GM23338 (cell line): Measurements from ENCODE around the gene SLC9A3. TPM values are rescaled to one million over a fixed set of nuclear protein-coding genes. Genes with fewer than 3 reads are reported as not detected.

Source experiments
- ATAC-seq: fragments of 200-7000 bp; cut with Tn5 transposase; 3 replicates; pipeline ENCODE4 v1.9.1; 2020
- DNase-seq: peaks from one replicate; pipeline ENCODE4 v3.0.0-alpha.2; 2015; ENCODE audit warnings: low spot score
- H2AFZ ChIP-seq: fragments of 200-600 bp; sonication (generic); 2 replicates; pipeline ENCODE4 v1.8.0; 2016; ENCODE audit warnings: antibody characterized with exemption, mild to moderate bottlenecking, moderate library complexity
- H3F3A ChIP-seq: fragments of 200-600 bp; sonication (generic); replicated peaks from 2 replicates; pipeline ENCODE4 v1.8.0; 2017; ENCODE audit warnings: antibody characterized with exemption, mixed run types, low read depth
- H3K27ac ChIP-seq: fragments of 200-600 bp; sonication (generic); 2 replicates; pipeline ENCODE4 v1.6.1; 2016; ENCODE audit warnings: low read depth
- H3K27me3 ChIP-seq: fragments of 200-600 bp; sonication (generic); 2 replicates; pipeline ENCODE4 v1.8.0; 2016; ENCODE audit warnings: mild to moderate bottlenecking, mixed run types, moderate library complexity; ENCODE audit not compliant: insufficient read depth
- H3K36me3 ChIP-seq: fragments of 200-600 bp; sonication (generic); 2 replicates; pipeline ENCODE4 v1.8.0; 2016; ENCODE audit warnings: mild to moderate bottlenecking; ENCODE audit not compliant: insufficient read depth
- H3K4me1 ChIP-seq: fragments of 200-600 bp; sonication (generic); 2 replicates; pipeline ENCODE4 v1.8.0; 2016; ENCODE audit warnings: mild to moderate bottlenecking, moderate library complexity; ENCODE audit not compliant: insufficient read depth
- H3K4me2 ChIP-seq: fragments of 200-600 bp; sonication (generic); 2 replicates; pipeline ENCODE4 v1.7.1; 2017; ENCODE audit warnings: mixed run types
- H3K4me3 ChIP-seq: fragments of 200-600 bp; sonication (generic); 2 replicates; pipeline ENCODE4 v1.6.1; 2016; ENCODE audit warnings: mixed run types
- H3K79me2 ChIP-seq: fragments of 200-600 bp; sonication (generic); replicated peaks from 2 replicates; pipeline ENCODE4 v1.8.0; 2017; ENCODE audit warnings: mild to moderate bottlenecking; ENCODE audit not compliant: insufficient read depth
- H3K9me2 ChIP-seq: fragments of 200-600 bp; sonication (generic); 2 replicates; pipeline ENCODE4 v1.8.0; 2017; ENCODE audit not compliant: insufficient read depth
- H4K20me1 ChIP-seq: fragments of 200-600 bp; sonication (generic); replicated peaks from 2 replicates; pipeline ENCODE4 v1.8.0; 2017; ENCODE audit warnings: mild to moderate bottlenecking; ENCODE audit not compliant: insufficient read depth
- H3K27ac Mint-ChIP-seq: 2 replicates; pipeline ENCODE4 v1.8.0; 2020; ENCODE audit warnings: inconsistent platforms, mild to moderate bottlenecking, moderate library complexity, mixed read lengths
- H3K27me3 Mint-ChIP-seq: 3 replicates; pipeline ENCODE4 v1.8.0; 2022; ENCODE audit warnings: low read depth, mild to moderate bottlenecking, moderate library complexity, mixed read lengths, inconsistent platforms; ENCODE audit not compliant: insufficient read depth, poor library complexity
- H3K36me3 Mint-ChIP-seq: 3 replicates; pipeline ENCODE4 v1.8.0; 2021; ENCODE audit warnings: low read depth, mild to moderate bottlenecking, inconsistent platforms, moderate library complexity, mixed read lengths
- H3K4me1 Mint-ChIP-seq: 3 replicates; pipeline ENCODE4 v1.8.0; 2020; ENCODE audit warnings: mild to moderate bottlenecking, inconsistent platforms, mixed read lengths
- H3K4me3 Mint-ChIP-seq: 3 replicates; pipeline ENCODE4 v1.8.0; 2021; ENCODE audit warnings: moderate library complexity, mild to moderate bottlenecking, inconsistent platforms, mixed read lengths
- H3K9me3 Mint-ChIP-seq: 3 replicates; pipeline ENCODE4 v1.8.0; 2020; ENCODE audit warnings: moderate library complexity, mild to moderate bottlenecking, inconsistent platforms, mixed read lengths
- CREB1 ChIP-seq: fragments of 250-450 bp; sonication (Bioruptor Pico); IDR thresholded peaks from 2 replicates; pipeline ENCODE4 v1.5.0; 2020; ENCODE audit warnings: low read depth, mild to moderate bottlenecking, moderate library complexity
- EZH2 ChIP-seq: fragments of 200-600 bp; sonication (generic); IDR thresholded peaks from one replicate; pipeline ENCODE4 v1.8.0; 2017; ENCODE audit warnings: antibody characterized with exemption, mild to moderate bottlenecking, low read depth; ENCODE audit not compliant: unreplicated experiment
- EZH2phosphoT487 ChIP-seq: fragments of 200-600 bp; sonication (generic); IDR thresholded peaks from one replicate; pipeline ENCODE4 v1.8.1; 2018; ENCODE audit warnings: antibody characterized with exemption; ENCODE audit not compliant: unreplicated experiment
- JUNB ChIP-seq: IDR thresholded peaks from one replicate; pipeline ENCODE4 v1.6.1; 2016; ENCODE audit warnings: antibody characterized with exemption; ENCODE audit not compliant: unreplicated experiment
- NANOG ChIP-seq: IDR thresholded peaks from 2 replicates; pipeline ENCODE4 v1.6.1; 2016; ENCODE audit warnings: antibody characterized with exemption, borderline replicate concordance
- POLR2AphosphoS5 ChIP-seq: IDR thresholded peaks from 2 replicates; pipeline ENCODE4 v1.6.1; 2016; ENCODE audit warnings: antibody characterized with exemption, low read depth
- STAT1 ChIP-seq: IDR thresholded peaks from one replicate; pipeline ENCODE4 v1.6.1; 2016; ENCODE audit warnings: antibody characterized with exemption; ENCODE audit not compliant: unreplicated experiment
- ZNF114 ChIP-seq: fragments of 250-450 bp; sonication (Bioruptor Pico); IDR thresholded peaks from 2 replicates; pipeline ENCODE4 v1.5.0; 2020; ENCODE audit warnings: mild to moderate bottlenecking, moderate library complexity
- ZNF331 ChIP-seq: fragments of 250-450 bp; sonication (Bioruptor Pico); IDR thresholded peaks from 2 replicates; pipeline ENCODE4 v1.5.0; 2020; ENCODE audit warnings: low read depth, mild to moderate bottlenecking, moderate library complexity
- ZNF462 ChIP-seq: fragments of 250-450 bp; sonication (Bioruptor Pico); IDR thresholded peaks from 2 replicates; pipeline ENCODE4 v1.5.0; 2020; ENCODE audit warnings: mild to moderate bottlenecking, moderate library complexity
- polyA plus RNA-seq: library from polyadenylated mRNA; unstranded; fragments of >200 nt; fragmentation: Nextera tagmentation; extraction: Ambion mirVana; gene quantifications from 2 replicates; pipeline ENCODE4 v1.2.1, GENCODE V29; 2016
- total RNA-seq: library from RNA; depleted of rRNA; stranded (reverse); fragments of >200 nt; shearing (Covaris generic); gene quantifications from 2 replicates; pipeline ENCODE4 v1.2.3, GENCODE V29; 2014
- TF ChIP-seq, protein P1 (sequence below): IDR thresholded peaks from 2 replicates; pipeline ENCODE4 v1.6.1; 2016; ENCODE audit warnings: antibody characterized with exemption
- TF ChIP-seq, protein P2 (sequence below), 2 experiments: fragments of 200-600 bp in 1 of 2; sonication (generic) in 1 of 2; conservative IDR thresholded peaks; 2 replicates each; pipeline versions ENCODE4 v1.5.1 to v1.6.1; 2016 to 2017; ENCODE audit warnings: antibody characterized with exemption in 2 of 2, low read depth in 2 of 2, mild to moderate bottlenecking in 2 of 2, moderate library complexity in 1 of 2
- TF ChIP-seq, protein P3 (sequence below): IDR thresholded peaks from one replicate; pipeline ENCODE4 v1.6.1; 2018; ENCODE audit warnings: antibody characterized with exemption; ENCODE audit not compliant: unreplicated experiment

The SLC9A3 gene
- total and polyA plus RNA-seq, 2 experiments from 2014 or later: 0.39 to 3.1 TPM

DNA sequence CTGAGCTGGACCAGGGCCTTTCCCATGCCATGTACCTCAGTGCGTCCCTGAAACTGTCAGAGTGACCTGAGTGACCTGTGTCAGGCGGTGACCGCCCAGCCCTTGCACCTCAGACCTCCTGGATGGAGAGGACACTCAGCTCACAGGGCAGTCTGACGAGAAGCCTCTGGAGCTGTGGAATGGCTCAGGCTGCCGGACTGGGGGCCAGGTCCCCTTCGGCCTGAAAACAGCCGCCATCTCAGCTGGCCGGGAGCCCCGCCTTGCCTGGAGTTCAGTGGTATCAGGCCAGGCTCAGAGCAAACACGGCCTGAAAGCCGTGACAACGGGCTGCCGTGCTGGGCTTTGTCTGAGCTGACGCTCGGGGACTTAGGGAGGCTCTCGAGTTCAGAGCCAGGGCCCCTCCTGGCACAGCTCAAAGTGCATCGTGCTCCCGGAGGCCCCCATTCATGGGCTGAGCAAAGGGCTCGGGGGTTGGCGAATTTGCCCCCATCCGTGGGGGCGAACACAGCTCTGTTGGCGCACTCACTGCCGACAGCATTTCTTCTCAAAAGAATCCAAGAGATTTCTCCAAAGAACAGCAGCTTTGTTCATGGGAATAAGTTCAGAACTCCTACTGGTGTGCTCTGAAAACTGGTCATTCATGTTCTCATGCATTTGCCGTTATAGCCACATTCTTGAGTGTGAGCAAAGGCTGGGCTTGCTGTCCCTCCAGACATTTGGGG lies 8.4 kb upstream of the SLC9A3 start:
- H3K27me3 Mint-ChIP-seq: peaks cover 33% of the 10 kb centered on the region
- Histone ChIP-seq H3K79me2 (no peaks in the 10 kb centered on the region), H3K9me2 (no peaks in the 10 kb centered on the region), H3K4me3 (no peak overlapping the region), H3K27ac (no peak overlapping the region), H3F3A (0 out of 2 replicates have a peak, but pooled peaks cover 2% of the 10 kb centered on the region), H3K4me1 (no peaks in the 10 kb centered on the region), H3K27me3 (peaks cover 22% of the 10 kb centered on the region), H2AFZ (no peak overlapping the region), H3K4me2 (no peak overlapping the region), H4K20me1 (no peaks in the 10 kb centered on the region), H3K36me3 (no peaks in the 10 kb centered on the region)
- TF ChIP-seq ZNF114 (CRISPR knock-in tag) (no peak), EZH2phosphoT487 (no peak), EZH2 (no peak), POLR2AphosphoS5 (no peak), JUNB (no peak), ZNF331 (no peak), STAT1 (no peak), CREB1 (CRISPR knock-in tag) (no peak), ZNF462 (no peak), NANOG (no peak)
- TF ChIP-seq, protein P1, sequence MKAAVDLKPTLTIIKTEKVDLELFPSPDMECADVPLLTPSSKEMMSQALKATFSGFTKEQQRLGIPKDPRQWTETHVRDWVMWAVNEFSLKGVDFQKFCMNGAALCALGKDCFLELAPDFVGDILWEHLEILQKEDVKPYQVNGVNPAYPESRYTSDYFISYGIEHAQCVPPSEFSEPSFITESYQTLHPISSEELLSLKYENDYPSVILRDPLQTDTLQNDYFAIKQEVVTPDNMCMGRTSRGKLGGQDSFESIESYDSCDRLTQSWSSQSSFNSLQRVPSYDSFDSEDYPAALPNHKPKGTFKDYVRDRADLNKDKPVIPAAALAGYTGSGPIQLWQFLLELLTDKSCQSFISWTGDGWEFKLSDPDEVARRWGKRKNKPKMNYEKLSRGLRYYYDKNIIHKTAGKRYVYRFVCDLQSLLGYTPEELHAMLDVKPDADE: no peak
- TF ChIP-seq, protein P2, sequence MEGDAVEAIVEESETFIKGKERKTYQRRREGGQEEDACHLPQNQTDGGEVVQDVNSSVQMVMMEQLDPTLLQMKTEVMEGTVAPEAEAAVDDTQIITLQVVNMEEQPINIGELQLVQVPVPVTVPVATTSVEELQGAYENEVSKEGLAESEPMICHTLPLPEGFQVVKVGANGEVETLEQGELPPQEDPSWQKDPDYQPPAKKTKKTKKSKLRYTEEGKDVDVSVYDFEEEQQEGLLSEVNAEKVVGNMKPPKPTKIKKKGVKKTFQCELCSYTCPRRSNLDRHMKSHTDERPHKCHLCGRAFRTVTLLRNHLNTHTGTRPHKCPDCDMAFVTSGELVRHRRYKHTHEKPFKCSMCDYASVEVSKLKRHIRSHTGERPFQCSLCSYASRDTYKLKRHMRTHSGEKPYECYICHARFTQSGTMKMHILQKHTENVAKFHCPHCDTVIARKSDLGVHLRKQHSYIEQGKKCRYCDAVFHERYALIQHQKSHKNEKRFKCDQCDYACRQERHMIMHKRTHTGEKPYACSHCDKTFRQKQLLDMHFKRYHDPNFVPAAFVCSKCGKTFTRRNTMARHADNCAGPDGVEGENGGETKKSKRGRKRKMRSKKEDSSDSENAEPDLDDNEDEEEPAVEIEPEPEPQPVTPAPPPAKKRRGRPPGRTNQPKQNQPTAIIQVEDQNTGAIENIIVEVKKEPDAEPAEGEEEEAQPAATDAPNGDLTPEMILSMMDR (conservative IDR thresholded peaks at IDR 0.05; ENCODE audit: low read depth in 2 of 2): no peak
- TF ChIP-seq, protein P3, sequence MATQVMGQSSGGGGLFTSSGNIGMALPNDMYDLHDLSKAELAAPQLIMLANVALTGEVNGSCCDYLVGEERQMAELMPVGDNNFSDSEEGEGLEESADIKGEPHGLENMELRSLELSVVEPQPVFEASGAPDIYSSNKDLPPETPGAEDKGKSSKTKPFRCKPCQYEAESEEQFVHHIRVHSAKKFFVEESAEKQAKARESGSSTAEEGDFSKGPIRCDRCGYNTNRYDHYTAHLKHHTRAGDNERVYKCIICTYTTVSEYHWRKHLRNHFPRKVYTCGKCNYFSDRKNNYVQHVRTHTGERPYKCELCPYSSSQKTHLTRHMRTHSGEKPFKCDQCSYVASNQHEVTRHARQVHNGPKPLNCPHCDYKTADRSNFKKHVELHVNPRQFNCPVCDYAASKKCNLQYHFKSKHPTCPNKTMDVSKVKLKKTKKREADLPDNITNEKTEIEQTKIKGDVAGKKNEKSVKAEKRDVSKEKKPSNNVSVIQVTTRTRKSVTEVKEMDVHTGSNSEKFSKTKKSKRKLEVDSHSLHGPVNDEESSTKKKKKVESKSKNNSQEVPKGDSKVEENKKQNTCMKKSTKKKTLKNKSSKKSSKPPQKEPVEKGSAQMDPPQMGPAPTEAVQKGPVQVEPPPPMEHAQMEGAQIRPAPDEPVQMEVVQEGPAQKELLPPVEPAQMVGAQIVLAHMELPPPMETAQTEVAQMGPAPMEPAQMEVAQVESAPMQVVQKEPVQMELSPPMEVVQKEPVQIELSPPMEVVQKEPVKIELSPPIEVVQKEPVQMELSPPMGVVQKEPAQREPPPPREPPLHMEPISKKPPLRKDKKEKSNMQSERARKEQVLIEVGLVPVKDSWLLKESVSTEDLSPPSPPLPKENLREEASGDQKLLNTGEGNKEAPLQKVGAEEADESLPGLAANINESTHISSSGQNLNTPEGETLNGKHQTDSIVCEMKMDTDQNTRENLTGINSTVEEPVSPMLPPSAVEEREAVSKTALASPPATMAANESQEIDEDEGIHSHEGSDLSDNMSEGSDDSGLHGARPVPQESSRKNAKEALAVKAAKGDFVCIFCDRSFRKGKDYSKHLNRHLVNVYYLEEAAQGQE: no peak
- H3K4me1 Mint-ChIP-seq: peaks cover 10% of the 10 kb centered on the region
- H3K36me3 Mint-ChIP-seq: no peaks in the 10 kb centered on the region
- ATAC-seq: no peak
- no peak overlapping the region for H3K27ac Mint-ChIP-seq
- DNase-seq: no peak
- no peaks in the 10 kb centered on the region for H3K9me3 Mint-ChIP-seq
- H3K4me3 Mint-ChIP-seq: no peak overlapping the region
